H7 (cell line): Measurements from ENCODE around the gene APBB2. TPM values are rescaled to one million over a fixed set of nuclear protein-coding genes. Genes with fewer than 3 reads are reported as not detected.

Source experiments
- DNase-seq: peaks from one replicate; pipeline ENCODE4 v3.0.0; 2012
- H3K27me3 ChIP-seq: 2 replicates; pipeline ENCODE4 v1.6.0; 2011; ENCODE audit warnings: mild to moderate bottlenecking, low read length; ENCODE audit not compliant: control insufficient read depth, insufficient read depth
- H3K36me3 ChIP-seq: replicated peaks from 2 replicates; pipeline ENCODE4 v1.5.1; 2011; ENCODE audit warnings: low read length; ENCODE audit not compliant: control insufficient read depth, insufficient read depth
- H3K4me3 ChIP-seq: 2 replicates; pipeline ENCODE4 v1.5.1; 2011; ENCODE audit warnings: low read depth, mild to moderate bottlenecking, control low read depth, low read length, moderate library complexity; ENCODE audit not compliant: insufficient read depth
- total RNA-seq: library from RNA; depleted of rRNA; stranded (reverse); fragments of >200 nt; shearing (Covaris generic); gene quantifications from 2 replicates; pipeline ENCODE4 v1.2.3, GENCODE V29; 2014

Gene APBB2
- total RNA-seq, 1 experiment from 2014 or later, result 33.4 TPM

DNA sequence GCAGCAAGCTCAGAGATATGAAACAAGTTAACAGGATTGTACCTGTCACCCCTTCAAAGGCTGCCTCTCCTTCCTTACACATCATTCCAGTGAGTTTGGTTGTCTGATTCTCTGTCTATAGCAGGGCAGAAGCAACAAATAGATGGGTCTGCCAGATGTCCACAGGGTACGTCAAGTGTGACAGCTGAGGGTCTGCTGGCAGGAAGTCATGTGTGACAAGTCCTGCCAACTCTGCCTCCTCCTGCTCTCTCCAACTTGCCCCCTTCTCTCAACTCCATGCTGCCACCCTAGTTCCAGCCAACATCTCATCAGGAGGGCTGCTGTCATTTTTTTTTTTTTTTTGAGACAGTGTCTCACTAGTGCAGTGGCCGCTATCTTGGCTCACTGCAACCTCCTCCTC is 355.4 kb downstream of the APBB2 start:
- no peak for DNase-seq
- no peak overlapping the region for H3K4me3 ChIP-seq
- no peaks in the 10 kb centered on the region; the same call in 1 of the 2 replicates for H3K36me3 ChIP-seq
- no peaks in the 10 kb centered on the region for H3K27me3 ChIP-seq

GRCh38 chr4:40857956-40858355 is 356.4 kb downstream of the APBB2 start:
- Histone ChIP-seq H3K4me3 (no peak overlapping the region), H3K36me3 (no peaks in the 10 kb centered on the region; the same call in 1 of the 2 replicates), H3K27me3 (no peaks in the 10 kb centered on the region)
- no peak for DNase-seq

DNA sequence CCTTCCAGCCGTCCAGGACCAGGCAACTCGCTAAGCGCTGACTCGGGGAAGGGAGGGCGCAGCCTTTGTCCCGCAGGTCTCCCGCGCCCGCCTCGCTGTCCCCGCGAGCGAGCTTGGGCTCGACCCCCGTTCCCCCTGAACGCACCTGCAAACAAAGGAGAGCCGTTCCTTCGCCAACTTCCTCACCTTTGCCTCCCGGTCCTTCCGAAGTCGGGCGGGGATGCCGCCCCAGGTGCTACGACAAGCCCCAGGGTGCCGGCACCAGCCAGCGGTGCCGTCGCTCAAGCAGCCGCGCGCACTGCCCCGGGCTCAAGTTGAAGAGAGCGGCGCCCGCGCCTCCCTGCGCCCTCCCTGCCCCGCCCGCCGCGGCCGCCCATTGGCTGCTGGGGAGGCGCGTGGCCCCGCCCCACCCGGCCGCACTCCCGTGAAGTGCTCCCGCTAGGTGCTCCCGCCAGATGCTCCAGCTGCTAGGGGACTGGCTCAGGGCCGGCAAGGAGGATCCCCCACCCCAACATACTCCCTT is 357.4 kb downstream of the APBB2 start:
- peak; percentile 98 for DNase-seq
- Histone ChIP-seq H3K36me3 (no peaks in the 10 kb centered on the region; the same call in 1 of the 2 replicates), H3K27me3 (no peaks in the 10 kb centered on the region), H3K4me3 (peak overlapping the region; percentile 89)

GRCh38 chr4:40856277-40856839 is 358.0 kb downstream of the APBB2 start:
- no peak for DNase-seq
- Histone ChIP-seq H3K27me3 (no peaks in the 10 kb centered on the region), H3K36me3 (no peaks in the 10 kb centered on the region; the same call in 1 of the 2 replicates), H3K4me3 (peak overlapping the region; percentile 89)

GRCh38 chr4:40850496-40850895 is 363.8 kb downstream of the APBB2 start:
- no peaks in the 10 kb centered on the region for H3K27me3 ChIP-seq
- no peak overlapping the region for H3K4me3 ChIP-seq
- no peak for DNase-seq
- no peaks in the 10 kb centered on the region; the same call in 1 of the 2 replicates for H3K36me3 ChIP-seq

- H3K27me3 ChIP-seq, result no peaks in the 10 kb centered on the region
- no peak for DNase-seq
- no peak overlapping the region for H3K4me3 ChIP-seq
- H3K36me3 ChIP-seq, result no peaks in the 10 kb centered on the region
Measured at GRCh38 chr4:40848940-40849339, 365.4 kb downstream of the APBB2 start.

DNA sequence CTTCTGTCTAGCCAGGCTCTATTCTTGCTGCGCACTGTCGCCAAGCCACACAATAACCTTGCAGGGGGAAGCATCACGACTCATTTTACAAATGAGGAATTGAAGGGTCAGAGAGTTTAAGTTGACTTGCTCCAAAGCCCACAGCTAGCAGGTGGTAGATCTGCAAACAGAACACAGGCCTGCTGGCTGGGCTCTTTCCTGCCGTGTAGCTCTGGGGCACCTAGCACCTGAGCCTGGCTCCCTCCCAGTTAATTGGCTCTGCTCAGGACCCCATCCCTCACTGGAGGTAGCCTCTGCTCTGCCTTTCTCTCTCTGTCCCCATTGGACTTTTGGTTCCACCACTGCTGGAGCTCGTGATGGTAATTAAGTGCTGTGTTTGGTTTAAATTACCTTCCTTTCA is 366.1 kb downstream of the APBB2 start:
- peak; percentile 36 for DNase-seq
- no peaks in the 10 kb centered on the region for H3K27me3 ChIP-seq
- no peak overlapping the region for H3K4me3 ChIP-seq
- H3K36me3 ChIP-seq, result no peaks in the 10 kb centered on the region

GRCh38 chr4:40846532-40846931 is 367.8 kb downstream of the APBB2 start:
- Histone ChIP-seq H3K27me3 (no peaks in the 10 kb centered on the region), H3K36me3 (no peaks in the 10 kb centered on the region), H3K4me3 (no peak overlapping the region)
- DNase-seq, result no peak

GRCh38 chr4:40845154-40845835 is 369.0 kb downstream of the APBB2 start:
- H3K4me3 ChIP-seq, result no peak overlapping the region

DNA sequence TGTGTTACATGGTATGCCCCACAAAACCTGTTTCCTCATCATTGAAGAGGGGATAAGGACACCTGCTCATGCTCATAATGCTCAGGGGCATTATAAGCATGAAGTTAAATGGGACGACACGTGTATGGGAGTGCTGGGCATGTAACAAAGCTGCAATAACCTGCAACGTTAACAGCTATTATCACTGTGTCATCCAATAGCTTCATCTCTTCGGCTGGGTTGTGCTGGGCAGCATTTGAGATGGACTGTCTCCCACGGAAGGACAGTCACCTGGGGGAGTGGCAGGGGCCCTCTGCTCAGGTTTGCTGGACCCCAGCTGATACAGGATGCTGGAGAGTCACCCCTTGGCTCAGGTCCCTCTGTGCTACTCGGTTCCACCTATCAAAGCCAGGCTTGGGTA is 370.1 kb downstream of the APBB2 start:
- Histone ChIP-seq H3K27me3 (no peaks in the 10 kb centered on the region), H3K36me3 (no peaks in the 10 kb centered on the region)
- DNase-seq, result no peak

More at GRCh38 chr4:40845154-40845835, 369.0 kb downstream of the APBB2 start:
- Histone ChIP-seq H3K36me3 (no peaks in the 10 kb centered on the region), H3K27me3 (no peaks in the 10 kb centered on the region)
- no peak for DNase-seq

GRCh38 chr4:40843696-40844095 is 370.6 kb downstream of the APBB2 start:
- DNase-seq, result no peak
- H3K4me3 ChIP-seq, result no peak overlapping the region
- H3K27me3 ChIP-seq, result no peaks in the 10 kb centered on the region
- no peaks in the 10 kb centered on the region for H3K36me3 ChIP-seq

More for the DNA sequence above, 370.1 kb downstream of the APBB2 start:
- no peak overlapping the region for H3K4me3 ChIP-seq

GRCh38 chr4:40842725-40843423 is 371.5 kb downstream of the APBB2 start:
- no peaks in the 10 kb centered on the region for H3K27me3 ChIP-seq
- no peak overlapping the region for H3K4me3 ChIP-seq
- no peak for DNase-seq
- H3K36me3 ChIP-seq, result no peaks in the 10 kb centered on the region

GRCh38 chr4:40842318-40842717 is 372.0 kb downstream of the APBB2 start:
- no peak for DNase-seq
- H3K4me3 ChIP-seq, result no peak overlapping the region
- H3K36me3 ChIP-seq, result no peaks in the 10 kb centered on the region
- no peaks in the 10 kb centered on the region for H3K27me3 ChIP-seq

GRCh38 chr4:40840985-40841571 is 373.3 kb downstream of the APBB2 start:
- H3K36me3 ChIP-seq, result no peaks in the 10 kb centered on the region
- H3K27me3 ChIP-seq, result no peaks in the 10 kb centered on the region
- H3K4me3 ChIP-seq, result no peak overlapping the region
- peak; percentile 83 for DNase-seq
